ENCODE results near the gene CAVIN2. TPM values are rescaled to one million over a fixed set of nuclear protein-coding genes. Genes with fewer than 3 reads are reported as not detected.

The CAVIN2 gene
- total RNA-seq, 2 experiments from 2014 or later = 0.10 TPM; not detected in 1

DNA sequence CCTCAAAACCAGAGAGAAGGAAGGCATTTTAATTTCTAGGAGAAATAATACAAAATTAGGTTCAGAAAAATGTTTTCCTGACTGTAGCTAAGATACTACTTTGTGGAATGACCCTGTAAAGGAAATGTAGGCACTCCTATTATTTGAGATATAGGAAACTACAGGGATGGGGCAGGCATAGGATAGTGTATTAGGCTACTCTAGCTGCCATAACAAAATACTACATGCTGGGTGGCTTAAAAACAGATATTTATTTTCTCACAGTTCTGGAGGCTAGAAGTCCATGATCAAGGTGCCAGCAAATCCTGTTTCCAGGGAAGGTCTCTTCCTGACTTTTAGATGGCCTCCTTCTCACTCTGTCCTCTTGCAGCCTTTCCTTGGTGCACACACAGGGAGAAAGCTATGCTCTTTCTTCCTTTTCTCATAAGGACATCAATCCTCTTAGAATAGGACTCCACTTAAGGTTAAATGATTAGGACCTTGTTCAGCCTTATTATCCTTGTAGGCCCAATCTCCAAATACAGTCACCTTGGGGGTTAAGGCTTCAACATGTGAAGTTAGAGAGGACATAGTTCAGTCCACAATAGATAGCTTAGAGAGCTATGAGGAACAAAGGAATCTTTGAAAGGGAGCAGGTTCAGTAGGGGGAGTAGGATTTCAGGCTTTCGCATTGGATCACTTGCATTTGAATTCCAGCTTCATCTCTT lies 14.0 kb upstream of the CAVIN2 start:
- CTCF ChIA-PET (ENCODE audit: unreplicated experiment) = no interaction called here
- H3K9me3 ChIP-seq (ENCODE audit: low read length) = no peaks in the 10 kb centered on the region
- TF ChIP-seq, protein P1, sequence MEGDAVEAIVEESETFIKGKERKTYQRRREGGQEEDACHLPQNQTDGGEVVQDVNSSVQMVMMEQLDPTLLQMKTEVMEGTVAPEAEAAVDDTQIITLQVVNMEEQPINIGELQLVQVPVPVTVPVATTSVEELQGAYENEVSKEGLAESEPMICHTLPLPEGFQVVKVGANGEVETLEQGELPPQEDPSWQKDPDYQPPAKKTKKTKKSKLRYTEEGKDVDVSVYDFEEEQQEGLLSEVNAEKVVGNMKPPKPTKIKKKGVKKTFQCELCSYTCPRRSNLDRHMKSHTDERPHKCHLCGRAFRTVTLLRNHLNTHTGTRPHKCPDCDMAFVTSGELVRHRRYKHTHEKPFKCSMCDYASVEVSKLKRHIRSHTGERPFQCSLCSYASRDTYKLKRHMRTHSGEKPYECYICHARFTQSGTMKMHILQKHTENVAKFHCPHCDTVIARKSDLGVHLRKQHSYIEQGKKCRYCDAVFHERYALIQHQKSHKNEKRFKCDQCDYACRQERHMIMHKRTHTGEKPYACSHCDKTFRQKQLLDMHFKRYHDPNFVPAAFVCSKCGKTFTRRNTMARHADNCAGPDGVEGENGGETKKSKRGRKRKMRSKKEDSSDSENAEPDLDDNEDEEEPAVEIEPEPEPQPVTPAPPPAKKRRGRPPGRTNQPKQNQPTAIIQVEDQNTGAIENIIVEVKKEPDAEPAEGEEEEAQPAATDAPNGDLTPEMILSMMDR (conservative IDR thresholded peaks at IDR 0.05; ENCODE audit: low read length) = no peak
- no peak for TF ChIP-seq EZH2phosphoT487 (IDR thresholded peaks at IDR 0.05; ENCODE audit: borderline replicate concordance, low read depth, low read length)
- H3K36me3 ChIP-seq (ENCODE audit: insufficient read depth, low read length) = no peaks in the 10 kb centered on the region
- no peaks in the 10 kb centered on the region for H3K4me1 ChIP-seq (ENCODE audit: insufficient read depth, low read length, poor library complexity, severe bottlenecking)
- no peaks in the 10 kb centered on the region for H4K20me1 ChIP-seq (ENCODE audit: insufficient read depth, low read length)
- H3K27ac ChIP-seq (ENCODE audit: low read depth, low read length, poor library complexity, severe bottlenecking) = no peak overlapping the region
- no peak overlapping the region for H3K4me3 ChIP-seq (ENCODE audit: low read depth, low read length, poor library complexity, severe bottlenecking)
- H2AFZ ChIP-seq (ENCODE audit: low read length) = no peak overlapping the region
- no peak for DNase-seq (ENCODE audit: low spot score)
- H3K9me2 ChIP-seq (ENCODE audit: insufficient read depth, low read length) = no peaks in the 10 kb centered on the region
- no peak overlapping the region for H3K4me2 ChIP-seq (ENCODE audit: low read length)
- no TSS peak for BruUV-seq (replicated peaks)
- POLR2A ChIA-PET = interaction anchor here (0.9 kb wide), 1 partner anchor 42 kb away, joined by 3 read pairs; no protein-coding TSS in a partner anchor
- H3K79me2 ChIP-seq (ENCODE audit: insufficient read depth, low read depth, low read length) = no peaks in the 10 kb centered on the region
- intact Hi-C loops (cut with micrococcal nuclease; ENCODE audit: unreplicated experiment) = no loop called here

DNA sequence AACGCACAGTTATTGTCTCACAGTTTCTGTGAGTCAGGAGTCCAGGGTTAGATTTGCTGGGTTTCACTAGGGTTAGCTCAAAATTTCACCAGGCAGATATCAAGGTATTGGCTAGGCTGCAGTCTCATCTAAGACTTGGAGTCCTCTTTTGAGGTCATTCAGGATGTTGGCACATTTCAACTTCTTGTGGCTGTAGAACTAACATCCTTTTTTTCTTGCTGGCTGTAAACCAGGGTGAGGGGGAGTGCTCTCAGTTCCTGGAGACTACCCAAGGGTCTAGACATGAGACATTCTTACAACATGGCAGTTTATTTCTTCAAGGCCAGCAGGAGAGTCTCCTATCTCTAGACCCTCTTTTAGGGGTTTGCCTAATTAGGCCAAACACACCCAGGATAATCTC lies 12.8 kb upstream of the CAVIN2 start:
- H3K36me3 ChIP-seq (ENCODE audit: insufficient read depth, low read length) = no peaks in the 10 kb centered on the region
- ChIA-PET POLR2A (interaction anchor here (1.2 kb wide), 1 partner anchor 11 kb away, joined by 3 read pairs; no protein-coding TSS in a partner anchor), CTCF (ENCODE audit: unreplicated experiment) (no interaction called here)
- H2AFZ ChIP-seq (ENCODE audit: low read length) = no peak overlapping the region
- no TSS peak for BruUV-seq (replicated peaks)
- H3K4me3 ChIP-seq (ENCODE audit: low read depth, low read length, poor library complexity, severe bottlenecking) = no peak overlapping the region
- DNase-seq (ENCODE audit: low spot score) = no peak
- no peak overlapping the region for H3K4me2 ChIP-seq (ENCODE audit: low read length)
- no peaks in the 10 kb centered on the region for H3K79me2 ChIP-seq (ENCODE audit: insufficient read depth, low read depth, low read length)
- H3K27ac ChIP-seq (ENCODE audit: low read depth, low read length, poor library complexity, severe bottlenecking) = no peak overlapping the region
- H3K9me3 ChIP-seq (ENCODE audit: low read length) = no peaks in the 10 kb centered on the region
- no peak for TF ChIP-seq EZH2phosphoT487 (IDR thresholded peaks at IDR 0.05; ENCODE audit: borderline replicate concordance, low read depth, low read length)
- TF ChIP-seq, protein P1 (conservative IDR thresholded peaks at IDR 0.05; ENCODE audit: low read length) = no peak
- intact Hi-C loops (cut with micrococcal nuclease; ENCODE audit: unreplicated experiment) = no loop called here
- H3K9me2 ChIP-seq (ENCODE audit: insufficient read depth, low read length) = no peaks in the 10 kb centered on the region
- no peaks in the 10 kb centered on the region for H4K20me1 ChIP-seq (ENCODE audit: insufficient read depth, low read length)
- no peaks in the 10 kb centered on the region for H3K4me1 ChIP-seq (ENCODE audit: insufficient read depth, low read length, poor library complexity, severe bottlenecking)

DNA sequence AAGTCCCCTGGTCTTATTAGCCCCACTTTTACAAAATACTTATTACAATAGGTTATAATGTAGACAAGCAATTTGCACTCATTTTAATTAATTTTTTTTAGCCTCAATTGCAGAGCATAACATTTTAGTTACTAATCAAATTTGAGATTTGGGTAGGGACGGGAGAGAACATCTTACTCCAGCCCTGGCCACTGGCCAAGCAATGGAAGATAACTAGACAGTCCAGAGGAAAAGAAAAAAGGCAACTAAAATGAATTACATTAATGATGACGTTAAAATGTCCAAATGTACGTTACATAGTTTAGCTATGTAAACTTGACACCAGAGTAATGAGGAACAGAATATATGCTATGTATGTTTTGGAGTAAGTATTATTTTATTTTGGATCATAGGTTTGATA lies 11.0 kb upstream of the CAVIN2 start:
- no peak for DNase-seq (ENCODE audit: low spot score)
- H3K27ac ChIP-seq (ENCODE audit: low read depth, low read length, poor library complexity, severe bottlenecking) = no peak overlapping the region
- H4K20me1 ChIP-seq (ENCODE audit: insufficient read depth, low read length) = no peaks in the 10 kb centered on the region
- TF ChIP-seq, protein P1 (conservative IDR thresholded peaks at IDR 0.05; ENCODE audit: low read length) = no peak
- TF ChIP-seq EZH2phosphoT487 (IDR thresholded peaks at IDR 0.05; ENCODE audit: borderline replicate concordance, low read depth, low read length) = no peak
- no peak overlapping the region for H3K4me3 ChIP-seq (ENCODE audit: low read depth, low read length, poor library complexity, severe bottlenecking)
- no peaks in the 10 kb centered on the region for H3K9me2 ChIP-seq (ENCODE audit: insufficient read depth, low read length)
- intact Hi-C loops (cut with micrococcal nuclease; ENCODE audit: unreplicated experiment) = no loop called here
- no peak overlapping the region for H2AFZ ChIP-seq (ENCODE audit: low read length)
- no peak overlapping the region for H3K4me2 ChIP-seq (ENCODE audit: low read length)
- ChIA-PET POLR2A (interaction anchor here (0.5 kb wide), 1 partner anchor 577 kb away, joined by 3 read pairs; no protein-coding TSS in a partner anchor), CTCF (ENCODE audit: unreplicated experiment) (no interaction called here)
- H3K4me1 ChIP-seq (ENCODE audit: insufficient read depth, low read length, poor library complexity, severe bottlenecking) = no peaks in the 10 kb centered on the region
- H3K9me3 ChIP-seq (ENCODE audit: low read length) = no peaks in the 10 kb centered on the region
- no peaks in the 10 kb centered on the region for H3K36me3 ChIP-seq (ENCODE audit: insufficient read depth, low read length)
- no peaks in the 10 kb centered on the region for H3K79me2 ChIP-seq (ENCODE audit: insufficient read depth, low read depth, low read length)
- BruUV-seq (replicated peaks) = no TSS peak

All from OCI-LY7 (cell line).